A549 treated with AZD2906 at 1 μM for 4 hours (cell line): ENCODE measurements around the gene MPP2. TPM values are rescaled to one million over a fixed set of nuclear protein-coding genes. Genes with fewer than 3 reads are reported as not detected.

Source experiments
- total RNA-seq: library from RNA; stranded (reverse); fragments of 200-300 nt; extraction: Qiagen RNA extraction; gene quantifications from 5 replicates; pipeline ENCODE4 v1.2.3, GENCODE V29; 2022

The MPP2 gene, protein sequence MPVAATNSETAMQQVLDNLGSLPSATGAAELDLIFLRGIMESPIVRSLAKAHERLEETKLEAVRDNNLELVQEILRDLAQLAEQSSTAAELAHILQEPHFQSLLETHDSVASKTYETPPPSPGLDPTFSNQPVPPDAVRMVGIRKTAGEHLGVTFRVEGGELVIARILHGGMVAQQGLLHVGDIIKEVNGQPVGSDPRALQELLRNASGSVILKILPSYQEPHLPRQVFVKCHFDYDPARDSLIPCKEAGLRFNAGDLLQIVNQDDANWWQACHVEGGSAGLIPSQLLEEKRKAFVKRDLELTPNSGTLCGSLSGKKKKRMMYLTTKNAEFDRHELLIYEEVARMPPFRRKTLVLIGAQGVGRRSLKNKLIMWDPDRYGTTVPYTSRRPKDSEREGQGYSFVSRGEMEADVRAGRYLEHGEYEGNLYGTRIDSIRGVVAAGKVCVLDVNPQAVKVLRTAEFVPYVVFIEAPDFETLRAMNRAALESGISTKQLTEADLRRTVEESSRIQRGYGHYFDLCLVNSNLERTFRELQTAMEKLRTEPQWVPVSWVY
- 1.1 to 1.8 TPM (median 1.4 TPM) in 5 replicates for total RNA-seq

DNA sequence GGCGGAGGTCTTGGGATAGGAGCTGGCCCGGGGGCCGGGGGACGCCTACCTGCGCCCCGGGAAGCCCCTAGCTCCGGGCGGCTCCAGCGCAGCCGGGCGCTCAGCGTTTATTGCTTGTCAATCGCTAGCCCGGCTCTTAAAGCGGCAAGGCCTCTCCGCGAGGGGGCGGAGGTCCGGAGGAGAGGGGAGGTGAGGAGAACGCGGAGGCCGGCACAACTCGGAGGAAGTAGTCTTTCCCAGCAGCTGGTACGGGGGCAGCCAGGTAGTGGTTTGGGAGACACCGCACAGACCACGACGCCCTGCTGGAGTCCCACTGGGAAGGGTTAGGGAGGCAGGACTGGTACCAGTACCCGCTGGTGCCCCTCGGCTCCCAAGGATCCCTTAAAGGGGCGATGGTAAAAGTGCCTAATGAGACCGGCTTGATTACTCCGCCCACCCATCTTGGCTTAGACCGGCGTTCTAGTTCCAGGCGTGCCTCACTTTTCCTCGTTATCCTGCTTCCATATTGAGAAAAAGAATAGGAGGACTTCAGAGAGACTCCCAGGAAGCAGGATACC is at the start of gene MPP2:
TSS of gene MPP2 (minus strand) at position 112 of the 557 bp plus-strand sequence. CDS start 3,076 bp downstream, outside the sequence.

DNA sequence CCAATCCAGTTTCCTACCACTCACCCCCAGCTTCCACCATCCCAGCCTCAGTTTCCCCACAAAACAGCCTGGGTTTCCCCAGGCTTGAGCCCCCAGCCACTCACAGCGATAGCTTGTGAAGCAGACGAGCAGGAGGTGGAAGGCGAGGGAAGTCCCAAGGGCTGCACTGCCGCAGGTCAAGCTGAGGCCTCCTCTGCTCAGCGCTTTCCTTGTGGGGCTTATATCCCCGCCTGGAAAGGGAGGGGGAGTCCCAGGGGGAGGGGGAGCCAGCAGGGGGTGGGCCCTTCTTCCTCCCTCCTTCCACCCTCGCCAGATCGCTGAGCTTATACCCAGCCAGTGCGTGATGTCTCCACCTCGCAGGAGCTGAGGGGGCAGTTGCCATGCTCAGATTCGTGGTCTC is 46.4 kb upstream of the MPP2 start, which contains the start of gene PYY:
TSS of gene PYY (minus strand) at position 195 of the 400 bp plus-strand sequence. CDS start 457 bp downstream, outside the sequence.

DNA sequence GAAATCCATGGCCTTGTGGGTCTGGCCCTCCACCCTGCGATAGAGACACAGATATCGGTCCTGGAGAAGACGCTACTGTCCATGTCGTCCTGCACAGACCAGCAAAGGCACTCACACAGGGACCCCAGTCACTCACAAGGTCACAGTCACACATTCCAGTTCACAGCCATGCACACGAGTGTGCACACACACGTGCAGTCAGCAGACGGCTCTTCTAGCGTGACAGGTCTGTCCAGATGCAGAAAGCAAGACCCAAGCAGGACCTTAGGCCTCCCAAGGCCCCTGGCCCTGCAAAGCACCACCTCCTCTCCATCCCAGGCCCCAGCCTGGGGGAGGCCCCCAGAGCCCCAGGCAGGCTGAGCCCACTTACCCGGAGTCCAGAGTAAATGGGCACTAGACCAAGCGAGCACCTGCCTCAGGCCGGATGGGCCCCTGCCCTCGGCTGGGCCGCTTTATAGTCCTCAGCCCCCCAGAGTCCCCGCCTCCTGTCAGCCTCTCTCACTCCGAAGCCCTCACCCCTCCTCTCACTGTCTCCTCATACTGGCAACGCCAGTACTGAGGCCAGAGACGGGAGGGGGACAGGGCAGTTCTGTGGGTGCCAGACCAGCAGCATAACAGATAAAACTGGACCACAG is 34.8 kb upstream of the MPP2 start, which contains the start of gene PPY:
TSS of gene PPY (minus strand) at position 426 of the 635 bp plus-strand sequence. CDS start 822 bp downstream, outside the sequence.

DNA sequence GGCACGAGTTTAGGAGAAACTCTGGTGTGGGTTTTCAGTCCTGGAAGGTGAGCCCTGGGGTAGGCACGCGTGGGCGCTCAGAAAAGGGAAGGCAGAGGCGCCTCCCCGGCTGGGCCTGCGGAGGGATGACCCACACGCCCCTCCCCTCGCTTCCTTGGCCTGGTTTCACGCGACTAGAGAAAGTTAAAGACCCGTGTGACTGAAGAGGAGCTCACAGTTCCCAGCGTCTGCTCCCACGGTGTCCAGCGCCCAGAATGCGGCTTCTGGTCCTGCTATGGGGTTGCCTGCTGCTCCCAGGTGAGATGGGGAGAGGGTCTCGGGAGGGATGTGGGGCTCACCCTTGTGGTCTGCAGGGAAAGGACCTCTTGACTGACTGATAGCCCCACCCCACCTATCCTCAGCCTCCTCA is 60.4 kb downstream of the MPP2 start, which contains the start of gene CD300LG:
TSS of gene CD300LG (plus strand) at position 214 of the 409 bp plus-strand sequence. CDS start at position 255, 41 bp downstream.

DNA sequence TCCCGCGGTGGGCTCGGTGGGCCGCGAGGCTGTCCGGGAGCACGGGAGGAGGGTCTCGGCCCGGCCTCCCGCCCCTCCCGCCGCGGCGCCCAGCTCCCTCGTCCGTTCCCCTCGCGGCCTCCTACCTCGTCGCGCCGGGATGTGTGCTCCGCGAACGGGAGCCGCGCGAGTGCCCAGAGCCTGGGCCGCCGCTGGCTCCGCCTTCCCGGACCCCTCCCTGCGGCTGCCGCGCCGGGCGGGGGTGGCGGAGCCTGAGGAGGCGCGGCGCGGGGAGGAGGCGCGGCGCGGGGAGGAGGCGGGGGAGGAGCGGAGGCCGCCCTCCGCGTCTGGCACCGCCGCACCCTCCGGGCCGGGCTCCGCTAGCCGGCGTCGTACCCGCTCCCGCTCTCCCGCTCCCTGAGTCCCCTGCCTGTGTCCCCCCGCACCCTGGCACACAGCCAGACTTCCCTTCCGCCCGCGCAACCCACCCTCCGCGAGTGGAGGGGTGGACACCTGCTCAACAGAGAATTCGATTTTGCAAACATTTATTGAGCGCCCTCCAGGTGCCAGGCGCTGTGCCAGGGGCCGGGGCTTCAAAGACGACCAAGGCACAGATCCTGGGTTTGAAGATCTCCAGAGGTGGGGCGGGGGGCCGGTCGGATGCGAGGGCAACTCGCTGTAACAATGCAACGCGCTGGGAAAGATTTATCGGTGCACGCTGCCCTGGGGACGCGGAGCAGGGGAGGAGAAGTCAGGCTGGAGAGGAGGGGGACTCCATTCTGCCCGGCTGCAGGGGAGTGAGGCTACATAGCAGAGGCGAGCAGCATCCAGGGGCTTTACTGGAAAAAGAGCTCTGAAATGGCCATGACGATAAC is 74.1 kb downstream of the MPP2 start, which contains the start of gene MPP3:
TSS of gene MPP3 (minus strand) at position 171 of the 854 bp plus-strand sequence. CDS start 1,240 bp downstream, outside the sequence.

Other genes with a start within 250 kb of the MPP2 start
- gene MEOX1, start 245.6 kb downstream of the MPP2 start, total RNA-seq = not detected in 5 replicates
- gene SOST, start 148.7 kb downstream of the MPP2 start, total RNA-seq = 0.03 TPM in 1 of 5 replicates, not detected in the others
- 55.7 to 61.7 TPM (median 57.9 TPM) in 5 replicates for gene DUSP3, start 128.6 kb downstream of the MPP2 start, total RNA-seq
- gene CFAP97D1, start 127.1 kb downstream of the MPP2 start, total RNA-seq = 0.01 to 0.03 TPM (median 0.02 TPM) in 3 of 5 replicates, not detected in the others
- 13.9 to 16.7 TPM (median 15.3 TPM) in 5 replicates for gene MPP3, start 74.4 kb downstream of the MPP2 start, total RNA-seq
- not detected in 5 replicates for gene CD300LG, start 60.4 kb downstream of the MPP2 start, total RNA-seq
- gene PPY, start 34.9 kb upstream of the MPP2 start, total RNA-seq = 0.34 to 0.43 TPM in 2 of 5 replicates, not detected in the others
- gene PYY, start 46.4 kb upstream of the MPP2 start, total RNA-seq = 0.08 TPM in 1 of 5 replicates, not detected in the others
- 1.1 to 1.4 TPM (median 1.2 TPM) in 5 replicates for gene NAGS, start 97.1 kb upstream of the MPP2 start, total RNA-seq
- 26.6 to 32.4 TPM (median 30.7 TPM) in 5 replicates for gene TMEM101, start 107.4 kb upstream of the MPP2 start, total RNA-seq
- 48.6 to 52.3 TPM (median 49.5 TPM) in 5 replicates for gene LSM12, start 159.1 kb upstream of the MPP2 start, total RNA-seq
- gene G6PC3, start 163.2 kb upstream of the MPP2 start, total RNA-seq = 116 to 174 TPM (median 167 TPM) in 5 replicates
- gene HDAC5, start 216.1 kb upstream of the MPP2 start, total RNA-seq = 12.0 to 16.8 TPM (median 15.3 TPM) in 5 replicates
- gene HROB, start 234.4 kb upstream of the MPP2 start, total RNA-seq = 8.3 to 11.9 TPM (median 11.3 TPM) in 5 replicates